Stimulated activated CD8-positive, alpha-beta memory T cell treated with anti-CD3 and anti-CD28 coated beads, Interleukin-4, amount 100 ng/mL, for 24 hours (primary cell): Measurements from ENCODE around the gene LEFTY1.
"Not testable (repeated sequence)": the region's sequence is repeated elsewhere in the genome, so short reads cannot be mapped to it uniquely, and the experiment has no call there.

Experiments used
- DNase-seq: peaks from one replicate; pipeline ENCODE4 v3.0.0-alpha.2; 2020; ENCODE audit warnings: low read depth

LEFTY1 gene, protein sequence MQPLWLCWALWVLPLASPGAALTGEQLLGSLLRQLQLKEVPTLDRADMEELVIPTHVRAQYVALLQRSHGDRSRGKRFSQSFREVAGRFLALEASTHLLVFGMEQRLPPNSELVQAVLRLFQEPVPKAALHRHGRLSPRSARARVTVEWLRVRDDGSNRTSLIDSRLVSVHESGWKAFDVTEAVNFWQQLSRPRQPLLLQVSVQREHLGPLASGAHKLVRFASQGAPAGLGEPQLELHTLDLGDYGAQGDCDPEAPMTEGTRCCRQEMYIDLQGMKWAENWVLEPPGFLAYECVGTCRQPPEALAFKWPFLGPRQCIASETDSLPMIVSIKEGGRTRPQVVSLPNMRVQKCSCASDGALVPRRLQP

DNA sequence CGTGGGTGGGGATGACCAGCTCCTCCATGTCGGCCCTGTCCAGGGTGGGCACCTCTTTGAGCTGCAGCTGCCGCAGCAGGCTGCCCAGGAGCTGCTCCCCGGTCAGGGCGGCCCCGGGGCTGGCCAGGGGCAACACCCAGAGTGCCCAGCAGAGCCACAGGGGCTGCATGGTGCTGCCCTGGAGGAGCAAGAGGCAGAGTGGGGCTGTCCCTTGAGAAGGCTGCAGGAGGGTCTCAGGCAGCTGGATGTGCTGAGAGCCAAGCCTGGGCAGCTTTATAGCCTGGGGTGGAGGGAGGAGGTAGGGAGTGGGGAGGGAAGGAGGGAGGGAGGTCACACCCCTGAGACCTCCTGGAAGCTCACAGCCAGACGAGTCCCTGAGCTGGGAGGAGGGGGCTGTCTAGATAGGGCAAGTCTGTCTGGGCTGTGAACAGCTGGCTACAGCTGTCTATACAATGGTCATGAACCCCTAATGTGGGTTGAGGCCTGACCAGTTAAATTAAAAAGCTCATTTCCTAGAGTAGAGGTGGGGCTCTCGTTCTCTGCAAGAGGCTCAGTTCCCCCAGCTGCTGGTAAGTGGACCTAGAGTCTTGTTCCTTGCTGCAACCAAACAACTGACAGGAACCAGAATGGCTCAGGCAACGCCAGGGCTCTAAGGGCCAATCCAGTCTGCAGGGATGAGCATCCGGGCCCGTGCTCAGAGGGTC is at the start of gene LEFTY1:
TSS of gene LEFTY1 (minus strand) at position 249 of the 704 bp plus-strand sequence. CDS start at position 169, 80 bp downstream.
- no peak for DNase-seq

DNA sequence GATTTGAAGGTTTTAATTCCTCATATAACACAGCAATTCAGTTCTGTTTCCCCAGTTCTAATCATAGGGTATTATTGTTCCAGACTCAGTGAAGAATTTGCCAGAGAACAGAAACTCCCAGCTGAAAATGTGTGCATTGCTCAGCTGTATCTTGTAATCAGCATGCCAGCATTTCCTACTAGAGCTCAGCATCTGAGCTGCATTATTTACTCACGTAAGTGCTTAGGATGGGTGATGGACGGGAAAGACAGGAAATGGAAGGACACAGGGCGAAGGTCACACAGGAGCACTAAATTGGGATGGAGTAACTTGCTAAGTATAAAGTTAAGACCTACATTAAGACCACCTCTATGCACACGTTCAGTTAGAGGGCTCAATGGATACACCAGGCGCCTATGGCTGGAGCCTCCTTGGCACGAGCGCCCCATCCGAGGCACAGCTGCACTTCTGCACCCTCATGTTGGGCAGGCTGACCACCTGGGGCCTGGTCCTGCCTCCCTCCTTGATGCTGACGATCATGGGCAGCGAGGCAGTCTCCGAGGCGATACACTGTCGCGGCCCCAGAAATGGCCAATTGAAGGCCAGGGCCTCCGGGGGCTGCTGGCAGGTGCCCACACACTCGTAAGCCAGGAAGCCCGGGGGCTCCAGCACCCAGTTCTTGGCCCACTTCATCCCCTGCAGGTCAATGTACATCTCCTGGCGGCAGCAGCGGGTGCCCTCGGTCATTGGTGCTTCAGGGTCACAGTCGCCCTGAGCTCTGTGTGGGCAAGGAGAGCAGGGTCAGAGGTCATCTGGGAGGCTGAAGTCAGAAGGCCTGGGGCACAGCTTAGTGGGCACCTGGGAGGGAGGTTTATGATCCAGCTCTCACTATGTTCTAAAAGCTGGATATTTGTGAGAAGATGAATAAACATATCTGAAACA is 48.4 kb upstream of the LEFTY1 start:
- DNase-seq: no peak

DNA sequence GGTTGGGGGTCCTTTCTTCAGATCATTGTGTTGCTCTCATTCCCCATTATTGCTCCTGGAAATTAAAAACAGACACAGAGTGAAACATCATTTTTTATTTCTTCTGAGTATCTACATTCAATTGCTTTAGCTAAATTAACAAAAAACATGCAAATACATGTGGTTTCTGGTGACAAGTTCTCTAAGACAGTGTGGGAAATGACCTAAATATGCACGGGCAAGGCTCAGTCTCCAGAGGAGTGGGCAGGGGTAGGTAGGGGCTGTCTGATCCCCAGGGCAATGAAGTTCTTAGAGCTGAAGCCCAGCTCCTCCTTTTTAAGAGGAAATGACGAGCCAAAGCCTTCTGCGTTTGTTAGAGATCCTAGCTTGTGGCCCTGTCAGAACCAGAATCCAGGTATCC is 47.6 kb upstream of the LEFTY1 start:
- no peak for DNase-seq

DNA sequence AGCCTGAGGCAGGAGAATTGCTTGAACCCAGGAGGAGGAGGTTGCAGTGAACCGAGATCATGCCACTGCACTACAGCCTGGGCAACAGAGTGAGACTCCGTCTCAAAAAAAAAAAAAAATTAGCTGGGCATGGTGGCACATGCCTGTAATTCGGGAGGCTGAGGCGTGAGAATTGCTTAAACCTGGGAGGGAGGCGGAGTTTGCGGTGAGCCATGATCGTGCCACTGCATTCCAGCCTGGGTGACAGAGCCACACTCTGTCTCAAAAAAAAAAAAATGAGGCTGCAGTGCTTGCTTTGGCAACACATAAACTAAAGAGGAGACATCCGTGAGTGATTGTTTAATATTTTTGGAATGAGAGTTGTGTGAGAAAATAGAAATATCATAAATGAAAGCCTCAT is 47.1 kb upstream of the LEFTY1 start:
- not testable (repeated sequence) for DNase-seq

DNA sequence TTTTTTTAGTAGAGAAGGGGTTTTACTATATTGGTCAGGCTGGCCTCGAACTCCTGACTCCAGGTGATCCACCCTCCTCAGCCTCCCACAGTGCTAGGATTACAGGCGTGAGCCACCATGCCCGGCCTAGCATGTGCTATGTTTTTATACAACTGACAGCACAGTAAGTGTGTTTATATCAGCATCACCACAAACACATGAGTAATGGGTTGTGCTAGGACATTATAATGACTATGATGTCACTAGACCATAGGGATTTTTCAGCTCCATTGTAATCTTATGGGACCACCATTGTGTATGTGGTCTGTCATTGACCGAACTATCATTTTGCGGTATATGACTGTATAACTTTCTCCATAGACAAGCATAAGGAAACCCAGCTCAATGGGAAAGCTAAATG is 45.8 kb upstream of the LEFTY1 start:
- DNase-seq: no peak

DNA sequence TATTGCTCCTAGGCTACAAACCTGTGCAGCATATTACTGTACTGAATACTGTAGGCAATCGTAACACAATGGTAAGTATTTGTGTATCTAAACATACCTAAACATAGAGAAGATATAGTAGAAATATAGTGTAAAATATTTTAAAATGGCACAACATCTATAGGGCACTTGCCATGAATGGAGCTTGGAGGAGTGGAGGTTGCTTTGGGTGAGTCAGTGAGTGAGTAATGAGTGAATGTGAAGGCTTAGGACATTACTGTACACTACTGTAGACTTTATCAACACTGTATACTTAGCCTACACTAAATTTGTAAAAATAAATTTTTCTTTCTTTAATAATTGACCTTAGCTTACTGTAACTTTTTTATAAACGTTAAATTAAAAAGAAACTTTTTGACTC is 44.1 kb upstream of the LEFTY1 start:
- DNase-seq: no peak

DNA sequence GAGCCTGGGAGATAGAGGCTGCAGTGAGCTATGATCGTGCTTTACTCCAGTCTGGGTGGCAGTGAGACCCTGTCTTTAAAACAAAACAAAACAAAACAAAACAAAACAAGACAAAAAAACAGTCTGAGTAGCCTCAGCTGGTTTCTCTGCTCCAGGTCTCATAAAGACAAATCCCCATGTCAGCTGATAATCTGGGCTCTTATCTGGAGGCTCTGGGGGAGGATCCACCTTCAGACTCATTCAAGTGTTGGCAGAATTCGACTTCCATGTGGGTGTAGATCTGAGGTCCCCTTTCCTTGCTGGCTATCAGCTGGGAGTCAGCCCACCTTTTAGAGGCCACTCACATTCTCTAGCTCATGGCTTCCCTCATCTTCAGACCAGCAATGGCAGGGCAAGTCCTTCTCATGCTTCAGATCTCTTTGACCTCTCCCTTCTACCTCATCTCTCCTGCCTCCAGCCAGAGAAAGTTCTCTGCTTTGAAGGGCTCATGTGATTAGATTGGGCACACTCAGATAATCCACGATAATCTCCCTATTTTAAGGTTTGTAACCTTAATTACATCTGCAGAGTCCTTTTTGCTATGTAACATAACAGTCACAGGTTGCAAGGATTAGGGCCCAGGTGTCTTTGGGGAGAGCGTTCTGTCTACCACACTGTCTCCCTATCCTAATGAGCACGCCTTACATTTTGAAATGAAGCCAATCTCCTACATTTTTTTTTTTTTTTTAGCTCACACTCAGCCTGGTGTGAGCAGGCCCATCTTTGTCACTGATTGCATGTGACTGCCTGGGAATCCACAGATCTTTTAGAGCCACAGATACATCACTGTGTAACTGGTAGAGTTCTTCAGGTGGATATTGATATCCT is 42.6 kb upstream of the LEFTY1 start:
- no peak for DNase-seq

DNA sequence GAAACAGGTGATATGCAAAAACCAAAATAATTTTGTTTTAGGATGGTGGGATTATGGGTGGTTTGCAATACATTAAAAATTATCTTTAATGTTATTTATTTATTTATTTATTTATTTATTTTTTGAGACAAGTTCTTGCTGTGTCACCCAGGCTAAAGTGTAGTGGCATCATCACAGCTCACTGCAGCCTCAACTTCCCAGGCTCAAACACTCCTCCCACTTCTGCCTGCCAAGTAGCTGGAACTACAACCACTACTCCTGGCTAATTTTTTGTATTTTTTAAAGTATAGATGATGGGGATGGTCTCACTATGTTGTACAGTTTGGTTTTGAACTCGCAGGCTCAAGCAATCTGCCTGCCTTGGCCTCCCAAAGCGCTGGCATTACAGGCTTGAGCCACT is 41.6 kb upstream of the LEFTY1 start:
- no peak for DNase-seq

DNA sequence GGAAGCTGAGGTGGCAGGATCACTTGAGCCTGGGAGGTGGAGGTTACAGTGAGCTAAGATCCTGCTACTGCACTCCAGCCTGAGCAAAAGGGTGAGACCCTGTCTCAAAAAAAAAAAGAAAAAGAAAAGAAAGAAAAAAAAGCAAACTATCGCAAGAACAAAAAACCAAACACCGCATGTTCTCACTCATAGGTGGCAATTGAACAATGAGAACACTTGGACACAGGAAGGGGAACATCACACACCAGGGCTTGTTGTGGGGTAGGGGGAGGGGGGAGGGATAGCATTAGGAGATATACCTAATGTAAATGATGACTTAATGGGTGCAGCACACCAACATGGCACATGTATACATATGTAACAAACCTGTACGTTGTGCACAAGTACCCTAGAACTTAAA is 40.5 kb upstream of the LEFTY1 start:
- not testable (repeated sequence) for DNase-seq

DNA sequence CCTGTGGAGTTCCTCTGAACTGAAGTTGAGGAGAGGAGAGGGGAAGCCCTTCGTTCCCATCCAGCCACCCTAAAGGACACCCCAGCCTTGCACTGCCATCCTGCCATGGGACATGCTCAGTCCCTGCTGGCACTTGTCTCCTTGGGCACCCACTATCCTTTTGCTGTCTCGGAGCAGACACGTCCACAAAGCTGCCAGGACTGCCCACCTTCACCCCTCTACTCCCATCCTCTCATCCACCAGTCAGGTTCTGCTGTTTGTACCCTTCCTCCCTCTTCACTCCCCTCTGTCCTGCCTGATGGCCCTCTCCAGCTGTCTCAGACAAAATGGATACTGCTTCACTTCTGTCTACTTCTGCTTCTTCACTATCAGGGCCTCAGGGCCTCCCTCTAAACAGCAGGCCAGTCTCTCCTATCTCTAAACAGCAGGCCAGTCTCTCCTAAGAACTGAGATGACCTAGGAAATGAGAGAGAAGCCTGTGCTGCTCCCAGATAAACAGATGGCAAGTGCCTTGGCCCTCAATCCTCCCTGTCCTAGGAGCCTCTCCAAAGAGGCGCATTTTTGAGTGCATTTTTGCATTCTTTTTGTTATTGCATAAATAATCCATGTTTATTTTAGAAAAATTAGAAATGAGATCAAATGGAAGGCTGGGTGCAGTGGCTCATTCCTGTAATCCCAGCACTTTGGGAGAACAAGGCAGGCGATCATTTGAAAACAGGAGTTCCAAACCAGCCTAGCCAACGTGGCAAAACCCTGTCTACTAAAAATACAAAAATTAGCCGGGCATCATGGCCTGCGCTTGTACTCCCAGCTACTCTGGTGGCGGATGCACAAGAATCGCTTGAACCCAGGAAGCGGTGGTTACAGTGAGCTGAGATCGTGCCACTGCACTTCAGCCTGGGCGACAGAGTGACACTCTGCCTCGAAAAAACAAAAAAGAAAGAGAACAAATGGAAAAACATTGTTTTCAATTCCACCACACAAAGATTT is 39.5 kb upstream of the LEFTY1 start:
- DNase-seq: no peak

DNA sequence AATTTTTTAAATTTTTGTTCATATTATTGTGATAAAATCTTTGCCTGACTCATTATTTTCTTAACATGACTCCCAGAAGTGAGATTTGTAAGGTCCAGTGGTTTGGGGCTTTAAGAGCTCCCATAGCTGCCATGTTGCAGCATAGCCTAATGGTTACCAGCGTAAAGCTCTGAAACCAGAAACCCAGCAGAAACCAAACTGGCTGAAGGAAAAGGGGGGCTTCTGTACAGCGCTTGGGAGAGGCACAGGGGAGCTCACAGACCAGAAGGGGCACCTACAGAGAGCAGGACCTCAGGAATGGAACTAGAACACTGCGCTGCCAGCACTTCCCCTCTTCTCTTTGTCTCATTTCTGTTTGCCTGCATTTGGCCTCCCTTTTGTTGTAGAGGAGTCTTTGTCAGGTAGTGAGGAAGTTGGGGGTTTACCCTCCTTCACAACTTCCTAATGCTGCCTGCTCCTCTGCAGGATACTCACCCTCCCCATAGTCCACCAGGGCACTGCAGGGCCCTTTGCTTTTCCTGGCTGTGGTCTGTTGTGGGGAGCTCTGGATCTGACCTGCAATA is 37.7 kb upstream of the LEFTY1 start:
- no peak for DNase-seq

DNA sequence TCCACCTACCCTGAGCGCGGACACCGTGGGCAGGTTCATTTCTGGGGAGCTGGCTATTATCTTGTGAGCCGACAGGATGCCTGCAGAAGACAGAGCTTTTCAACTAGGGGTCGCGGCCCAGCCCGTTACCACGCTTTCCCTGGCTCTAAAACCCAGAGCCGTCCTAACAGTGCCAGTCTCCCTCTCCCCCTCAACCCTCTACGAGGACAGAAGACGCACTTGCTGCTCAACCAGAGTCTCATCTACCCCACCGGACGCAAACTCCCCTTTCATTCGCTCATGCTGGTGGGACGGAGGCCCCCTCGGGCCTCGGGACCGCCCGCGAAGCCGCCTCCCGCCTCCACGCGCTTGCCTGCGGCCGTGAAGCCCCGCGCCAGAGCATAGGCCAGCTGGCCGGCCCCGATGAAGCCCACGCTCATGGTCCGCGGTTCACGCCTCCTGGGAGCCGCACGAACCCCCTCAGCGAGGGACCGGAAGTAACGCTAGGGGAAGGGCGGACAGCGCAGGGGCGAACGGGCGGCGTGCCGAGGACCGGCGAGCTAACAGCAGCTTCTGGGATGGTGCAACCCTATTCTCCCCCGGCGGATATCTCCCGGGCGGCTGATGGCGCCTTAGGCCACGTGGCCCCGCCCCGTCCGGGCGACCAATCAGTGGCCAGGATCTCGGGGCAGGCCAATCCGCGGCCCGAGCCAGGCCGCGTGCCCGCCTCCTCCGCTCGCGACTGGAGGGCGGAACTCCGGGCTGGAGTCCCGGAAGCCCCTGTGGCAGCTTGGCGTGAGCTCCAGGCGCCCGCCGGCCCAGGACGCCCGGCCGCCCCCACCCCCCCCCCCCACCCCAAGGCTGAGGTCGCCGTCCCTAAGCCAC is 35.0 kb upstream of the LEFTY1 start, which contains the start of gene PYCR2:
TSS of gene PYCR2 (minus strand) at position 559 of the 864 bp plus-strand sequence. CDS start at position 419, 140 bp downstream.
- peak; percentile 91 for DNase-seq

DNA sequence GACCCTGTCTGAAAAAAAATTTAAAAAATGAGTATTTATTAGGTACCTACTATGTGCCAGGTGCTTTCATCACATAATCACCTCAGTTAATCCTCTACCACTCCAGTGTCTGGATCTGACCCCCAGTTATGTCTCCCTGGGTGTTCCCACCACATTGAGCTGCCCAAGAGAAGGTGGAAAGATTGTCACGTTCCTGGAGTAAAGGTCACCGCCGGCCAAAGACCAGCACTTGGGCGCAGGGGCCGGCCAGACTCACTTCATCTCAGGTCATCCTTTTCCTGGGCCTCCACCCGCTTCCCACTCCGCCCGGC is 34.4 kb upstream of the LEFTY1 start:
- no peak for DNase-seq

DNA sequence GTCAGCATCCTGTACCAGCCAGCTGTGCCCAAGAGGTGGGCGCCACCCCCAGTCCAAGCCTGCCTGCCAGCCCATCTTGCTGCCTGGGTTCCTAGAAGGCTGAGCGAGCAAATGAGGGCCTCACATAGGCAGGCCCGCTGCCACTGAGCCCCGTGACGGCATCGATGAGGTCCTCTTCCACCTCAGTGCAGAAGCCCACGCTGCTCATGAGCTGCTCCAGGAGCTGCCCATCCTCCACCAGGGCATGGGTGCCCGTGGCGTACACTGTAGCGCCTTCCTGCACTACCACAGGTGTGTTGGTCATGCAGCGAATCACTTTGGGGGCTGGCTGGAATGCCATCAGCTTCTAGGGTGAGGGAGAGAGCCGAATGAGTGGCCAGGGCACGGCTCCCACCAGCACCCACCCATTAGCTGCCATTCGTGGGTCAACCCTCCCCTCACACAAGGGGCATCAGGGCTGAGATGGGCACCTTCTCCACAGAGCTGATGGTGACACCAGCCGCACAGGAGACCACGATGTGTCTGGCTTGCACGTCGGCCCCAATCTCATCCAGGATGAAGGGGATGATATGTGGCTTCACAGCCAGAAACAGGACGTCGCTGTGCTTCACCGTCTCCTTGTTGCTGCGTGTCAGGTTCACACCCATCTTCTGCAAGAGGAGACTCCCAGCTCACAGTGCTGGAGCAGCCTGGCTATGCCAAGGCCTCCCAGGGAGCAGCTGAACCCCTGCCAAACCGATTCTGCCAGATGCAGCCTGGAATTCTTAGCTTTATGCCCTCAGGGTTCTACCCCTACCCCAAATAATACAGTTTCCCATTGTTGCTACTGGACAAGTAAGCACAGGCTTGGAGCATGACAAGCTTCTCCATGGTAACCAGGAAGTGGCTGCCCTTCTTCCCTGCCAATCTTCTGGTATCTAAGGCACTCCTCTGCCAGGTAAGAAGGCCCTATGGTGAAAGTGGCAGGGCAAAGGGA is 33.1 kb upstream of the LEFTY1 start:
- DNase-seq: no peak

DNA sequence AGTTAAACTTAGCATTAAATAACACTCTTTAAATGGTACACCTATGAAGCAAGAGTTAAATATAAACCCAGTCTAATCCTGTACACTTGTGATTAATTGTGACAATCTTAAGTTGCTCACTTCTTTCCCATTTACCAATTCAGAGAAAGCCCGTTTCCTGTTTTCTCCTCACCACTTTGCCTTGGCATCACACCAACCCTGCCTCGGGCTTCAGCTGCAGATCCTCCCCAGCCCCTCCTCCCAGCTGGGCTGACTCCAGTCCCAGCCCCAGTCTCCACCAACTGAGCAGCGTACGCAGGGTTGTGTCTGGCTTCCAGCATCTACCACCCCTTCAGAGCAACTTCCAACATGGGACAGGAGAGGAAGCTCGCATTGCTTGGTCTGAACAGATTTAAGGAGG is 31.0 kb upstream of the LEFTY1 start:
- DNase-seq: no peak

DNA sequence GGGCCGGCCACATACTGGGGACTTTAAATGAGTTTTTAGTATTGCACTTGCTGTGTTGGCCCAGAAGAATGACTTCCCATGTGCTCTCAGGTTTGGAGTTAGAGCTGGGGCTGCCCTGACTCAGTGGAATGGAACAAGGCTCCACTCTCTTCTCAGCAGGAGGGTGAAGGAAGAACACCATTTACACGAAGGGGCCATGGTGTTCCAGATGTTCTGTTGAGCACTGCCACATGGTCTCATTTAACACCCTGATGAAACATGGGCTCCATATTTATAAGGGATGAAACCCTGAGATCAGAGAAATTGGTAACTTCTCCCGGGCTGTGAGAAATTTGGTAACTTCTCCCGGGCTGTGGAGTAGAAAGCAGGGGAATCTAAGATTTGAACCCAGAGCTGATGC is 29.3 kb upstream of the LEFTY1 start:
- DNase-seq: no peak

DNA sequence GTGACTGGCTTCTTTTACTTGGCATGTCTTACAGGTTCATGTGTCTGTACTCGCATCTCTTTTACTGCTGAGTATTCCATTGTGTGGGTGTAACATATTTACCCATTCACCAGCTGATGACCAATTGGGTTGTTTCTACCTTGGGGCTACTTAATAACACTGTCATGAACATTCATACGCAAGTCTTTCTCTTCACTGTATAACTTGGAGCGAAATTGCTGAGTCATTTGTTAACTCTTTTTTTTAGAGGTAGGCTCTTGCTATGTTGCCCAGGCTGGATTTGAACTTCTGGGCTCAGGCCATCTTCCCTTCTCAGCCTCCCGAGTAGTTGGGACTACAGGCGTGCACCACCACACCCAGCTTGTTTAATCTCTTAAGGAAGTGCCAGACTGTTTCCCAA is 28.6 kb upstream of the LEFTY1 start:
- DNase-seq: no peak

DNA sequence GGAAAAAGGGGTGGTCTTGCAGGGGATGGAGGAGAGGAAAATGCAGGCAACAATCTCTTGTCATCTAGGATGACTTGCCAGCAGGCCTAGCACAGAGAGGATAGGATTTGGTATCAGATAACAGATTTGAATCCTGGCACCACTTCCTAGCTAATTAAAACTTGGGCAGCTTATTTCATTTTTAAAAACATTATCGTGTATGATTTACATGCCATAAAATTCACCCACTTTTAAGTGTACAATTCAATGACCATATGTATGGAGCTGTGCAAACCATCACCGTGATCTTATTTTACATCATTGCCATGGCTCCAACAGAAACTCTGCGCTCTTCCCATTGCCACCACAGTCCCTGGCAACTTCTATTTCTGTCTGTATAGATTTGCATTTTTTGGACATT is 28.2 kb upstream of the LEFTY1 start:
- no peak for DNase-seq
